ENCODE measurements around the gene M6PR.
A peak's percentile ranks its signal among the peaks of the same experiment; 100 is the strongest.

M6PR gene

GRCh38 chr12:8956772-8957171, 7.3 kb upstream of the M6PR start:
- H3K79me2 ChIP-seq (ENCODE audit: insufficient read depth, low read depth), result no peaks in the 10 kb centered on the region
- no peak overlapping the region for H3K4me3 ChIP-seq (IDR thresholded peaks at IDR 0.05; ENCODE audit: insufficient read depth, low read depth, low read length)
- no peak overlapping the region for H3K27ac ChIP-seq
- H3K4me1 ChIP-seq (ENCODE audit: low read depth, poor library complexity, severe bottlenecking), result no peaks in the 10 kb centered on the region
- no peaks in the 10 kb centered on the region for H3K27me3 ChIP-seq (ENCODE audit: insufficient read depth, low read depth)
- H3K9ac ChIP-seq, result no peak overlapping the region
- no peak overlapping the region for H2AFZ ChIP-seq (ENCODE audit: low read depth)
- H3K36me3 ChIP-seq (ENCODE audit: insufficient read depth), result no peaks in the 10 kb centered on the region
- H4K20me1 ChIP-seq (ENCODE audit: insufficient read depth), result no peaks in the 10 kb centered on the region
- TF ChIP-seq, protein P1, sequence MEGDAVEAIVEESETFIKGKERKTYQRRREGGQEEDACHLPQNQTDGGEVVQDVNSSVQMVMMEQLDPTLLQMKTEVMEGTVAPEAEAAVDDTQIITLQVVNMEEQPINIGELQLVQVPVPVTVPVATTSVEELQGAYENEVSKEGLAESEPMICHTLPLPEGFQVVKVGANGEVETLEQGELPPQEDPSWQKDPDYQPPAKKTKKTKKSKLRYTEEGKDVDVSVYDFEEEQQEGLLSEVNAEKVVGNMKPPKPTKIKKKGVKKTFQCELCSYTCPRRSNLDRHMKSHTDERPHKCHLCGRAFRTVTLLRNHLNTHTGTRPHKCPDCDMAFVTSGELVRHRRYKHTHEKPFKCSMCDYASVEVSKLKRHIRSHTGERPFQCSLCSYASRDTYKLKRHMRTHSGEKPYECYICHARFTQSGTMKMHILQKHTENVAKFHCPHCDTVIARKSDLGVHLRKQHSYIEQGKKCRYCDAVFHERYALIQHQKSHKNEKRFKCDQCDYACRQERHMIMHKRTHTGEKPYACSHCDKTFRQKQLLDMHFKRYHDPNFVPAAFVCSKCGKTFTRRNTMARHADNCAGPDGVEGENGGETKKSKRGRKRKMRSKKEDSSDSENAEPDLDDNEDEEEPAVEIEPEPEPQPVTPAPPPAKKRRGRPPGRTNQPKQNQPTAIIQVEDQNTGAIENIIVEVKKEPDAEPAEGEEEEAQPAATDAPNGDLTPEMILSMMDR (conservative IDR thresholded peaks at IDR 0.05; ENCODE audit: low read depth, low read length), result no peak
- no peak overlapping the region for H3K4me2 ChIP-seq

DNA sequence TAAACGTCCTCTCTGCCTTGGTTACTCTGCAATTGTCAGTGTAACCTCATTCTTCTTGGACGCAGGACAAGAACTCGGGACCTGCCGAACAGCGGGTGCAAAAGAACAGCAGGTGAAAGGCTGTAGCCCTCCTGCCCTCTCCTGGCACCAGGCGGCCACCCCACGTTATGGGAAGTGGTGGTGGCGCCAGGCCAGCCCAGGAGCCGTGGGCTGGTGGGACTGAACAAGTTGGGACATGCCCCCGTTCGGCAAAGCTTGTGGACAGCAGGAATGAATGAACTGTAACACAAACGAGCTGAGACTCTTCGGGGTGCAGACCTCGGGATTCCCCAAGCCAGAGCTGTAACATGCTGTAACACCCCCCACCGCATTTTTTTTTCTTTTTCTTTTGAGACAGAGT, 6.6 kb upstream of the M6PR start:
- peaks cover 4% of the 10 kb centered on the region for H3K4me1 ChIP-seq (ENCODE audit: low read depth, poor library complexity, severe bottlenecking)
- no peak overlapping the region for H3K27ac ChIP-seq
- TF ChIP-seq, protein P1 (conservative IDR thresholded peaks at IDR 0.05; ENCODE audit: low read depth, low read length), result no peak
- H3K36me3 ChIP-seq (ENCODE audit: insufficient read depth), result no peaks in the 10 kb centered on the region
- no peaks in the 10 kb centered on the region for H3K79me2 ChIP-seq (ENCODE audit: insufficient read depth, low read depth)
- no peaks in the 10 kb centered on the region for H3K27me3 ChIP-seq (ENCODE audit: insufficient read depth, low read depth)
- H3K4me2 ChIP-seq, result no peak overlapping the region
- no peaks in the 10 kb centered on the region for H4K20me1 ChIP-seq (ENCODE audit: insufficient read depth)
- no peak overlapping the region for H3K4me3 ChIP-seq (IDR thresholded peaks at IDR 0.05; ENCODE audit: insufficient read depth, low read depth, low read length)
- H3K9ac ChIP-seq, result no peak overlapping the region
- no peak overlapping the region for H2AFZ ChIP-seq (ENCODE audit: low read depth)

DNA sequence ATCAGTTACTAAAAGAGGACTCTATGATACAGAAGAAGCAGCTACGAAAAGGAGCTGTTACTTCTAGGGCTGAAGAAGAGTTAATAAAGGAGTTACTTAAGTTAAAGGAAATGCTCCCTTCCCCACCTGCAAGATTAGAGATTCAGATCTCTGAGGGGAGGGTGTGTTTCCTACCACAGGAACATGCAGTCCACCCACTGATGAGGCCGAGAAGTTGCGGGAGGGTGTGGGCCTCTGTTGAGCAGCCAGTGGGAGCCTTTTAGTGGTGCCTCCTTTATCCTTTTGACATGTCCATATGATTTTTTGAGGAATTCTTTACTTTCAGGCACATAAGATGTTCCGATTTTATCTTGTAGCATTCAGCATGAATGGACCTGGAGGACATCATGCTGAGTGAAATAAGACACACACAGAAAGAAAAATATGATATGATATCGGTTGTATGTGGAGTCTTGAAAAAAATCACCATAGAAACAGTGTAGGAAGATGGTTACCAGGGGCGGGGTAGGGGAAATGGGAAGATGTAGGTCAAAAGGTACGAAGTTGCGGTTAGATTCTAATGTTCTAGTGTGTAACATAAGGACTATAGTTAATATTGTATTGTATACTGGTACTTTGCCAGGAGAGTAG, 4.4 kb upstream of the M6PR start:
- Histone ChIP-seq H3K9ac (no peak overlapping the region), H3K36me3 (ENCODE audit: insufficient read depth) (no peaks in the 10 kb centered on the region), H3K4me2 (no peak overlapping the region), H3K27me3 (ENCODE audit: insufficient read depth, low read depth) (no peaks in the 10 kb centered on the region), H3K27ac (no peak overlapping the region), H3K4me1 (ENCODE audit: low read depth, poor library complexity, severe bottlenecking) (peaks cover 7% of the 10 kb centered on the region), H2AFZ (ENCODE audit: low read depth) (no peak overlapping the region), H4K20me1 (ENCODE audit: insufficient read depth) (no peaks in the 10 kb centered on the region), H3K79me2 (ENCODE audit: insufficient read depth, low read depth) (peaks cover 6% of the 10 kb centered on the region), H3K4me3 (IDR thresholded peaks at IDR 0.05; ENCODE audit: insufficient read depth, low read depth, low read length) (no peak overlapping the region)
- TF ChIP-seq, protein P1 (conservative IDR thresholded peaks at IDR 0.05; ENCODE audit: low read depth, low read length), result no peak

- Histone ChIP-seq H3K79me2 (ENCODE audit: insufficient read depth, low read depth) (peaks cover 27% of the 10 kb centered on the region), H3K27me3 (ENCODE audit: insufficient read depth, low read depth) (no peaks in the 10 kb centered on the region), H3K4me3 (IDR thresholded peaks at IDR 0.05; ENCODE audit: insufficient read depth, low read depth, low read length) (no peak overlapping the region), H3K36me3 (ENCODE audit: insufficient read depth) (no peaks in the 10 kb centered on the region), H4K20me1 (ENCODE audit: insufficient read depth) (peaks cover 5% of the 10 kb centered on the region; the same call in 1 of the 2 replicates), H3K4me1 (ENCODE audit: low read depth, poor library complexity, severe bottlenecking) (peaks cover 24% of the 10 kb centered on the region), H3K27ac (no peak overlapping the region), H3K4me2 (peak overlapping the region; percentile 91; the same call in 1 of the 2 replicates), H3K9ac (no peak overlapping the region), H2AFZ (ENCODE audit: low read depth) (no peak overlapping the region)
- TF ChIP-seq, protein P1 (conservative IDR thresholded peaks at IDR 0.05; ENCODE audit: low read depth, low read length), result no peak
These were observed 2.3 kb upstream of the M6PR start for GRCh38 chr12:8951744-8952143.
